PC-3 (cell line): ENCODE data around the gene AOPEP. TPM values are rescaled to one million over a fixed set of nuclear protein-coding genes. Genes with fewer than 3 reads are reported as not detected.
"Not testable (repeated sequence)": the region's sequence is repeated elsewhere in the genome, so short reads cannot be mapped to it uniquely, and the experiment has no call there.

ENCODE experiments used
- ATAC-seq: fragments of 200-7000 bp; cut with Tn5 transposase; 2 replicates; pipeline ENCODE4 v1.9.1; 2020; ENCODE audit warnings: mild to moderate bottlenecking, moderate library complexity
- BruUV-seq: library from RNA; stranded (reverse); fragments of 400-500 nt; replicated peaks from 2 replicates; lab custom pipeline; 2021; lab: Mats Ljungman, UMichigan
- CTCF ChIA-PET: fragments of 300-600 bp; sonication (Branson Sonifier 250); formaldehyde crosslinking; loops from one replicate; lab custom pipeline; 2022; ENCODE audit warnings: antibody characterized with exemption; lab: Charles Lee
- POLR2A ChIA-PET: fragments of 300-600 bp; sonication (Branson Sonifier 250); formaldehyde crosslinking; loops from one replicate; lab custom pipeline; 2022; ENCODE audit warnings: antibody characterized with exemption; ENCODE audit not compliant: unreplicated experiment; lab: Charles Lee
- DNase-seq: peaks from one replicate; pipeline ENCODE4 v3.0.0-alpha.2; 2015
- H2AFZ ChIP-seq: fragments of 300-600 bp; sonication (generic); 2 replicates; pipeline ENCODE4 v1.6.0; 2016; ENCODE audit warnings: antibody characterized with exemption, low read length
- H3F3A ChIP-seq: fragments of 300-600 bp; sonication (generic); one replicate; pipeline ENCODE4 v1.6.0; 2017; ENCODE audit warnings: antibody characterized with exemption, low read length, control low read depth, mild to moderate bottlenecking; ENCODE audit not compliant: unreplicated experiment
- H3K27ac ChIP-seq: fragments of 300-600 bp; sonication (generic); 2 replicates; pipeline ENCODE4 v1.5.1; 2016; ENCODE audit warnings: mild to moderate bottlenecking, low read length
- H3K27me3 ChIP-seq: fragments of 300-600 bp; sonication (generic); 2 replicates; pipeline ENCODE4 v1.6.1; 2016; ENCODE audit warnings: low read length, mixed read lengths
- H3K36me3 ChIP-seq: fragments of 300-600 bp; sonication (generic); 2 replicates; pipeline ENCODE4 v1.6.1; 2016; ENCODE audit warnings: low read depth, mixed run types, low read length, mixed read lengths
- H3K4me1 ChIP-seq: fragments of 300-600 bp; sonication (generic); 2 replicates; pipeline ENCODE4 v1.5.1; 2016; ENCODE audit warnings: low read length; ENCODE audit not compliant: insufficient read depth
- H3K4me2 ChIP-seq: fragments of 300-600 bp; sonication (generic); 2 replicates; pipeline ENCODE4 v1.6.0; 2016; ENCODE audit warnings: low read length
- H3K4me3 ChIP-seq: fragments of 300-600 bp; sonication (generic); 2 replicates; pipeline ENCODE4 v1.5.1; 2016; ENCODE audit warnings: mild to moderate bottlenecking, low read length, mixed read lengths
- H3K79me2 ChIP-seq: fragments of 300-600 bp; sonication (generic); 2 replicates; pipeline ENCODE4 v1.6.1; 2017; ENCODE audit warnings: low read length, mixed read lengths
- H3K9ac ChIP-seq: fragments of 300-600 bp; sonication (generic); 2 replicates; pipeline ENCODE4 v1.6.0; 2016; ENCODE audit warnings: mild to moderate bottlenecking, low read length
- H3K9me2 ChIP-seq: fragments of 300-600 bp; sonication (generic); replicated peaks from 2 replicates; pipeline ENCODE4 v1.6.1; 2016; ENCODE audit warnings: mixed run types, low read length, mixed read lengths
- H3K9me3 ChIP-seq: fragments of 300-600 bp; sonication (generic); 2 replicates; pipeline ENCODE4 v1.6.1; 2016; ENCODE audit warnings: low read length, mixed read lengths
- H4K20me1 ChIP-seq: fragments of 300-600 bp; sonication (generic); 2 replicates; pipeline ENCODE4 v1.6.1; 2016; ENCODE audit warnings: low read length, mixed read lengths
- CTCF ChIP-seq: fragments of 300-600 bp; sonication (generic); conservative IDR thresholded peaks from 2 replicates; pipeline ENCODE4 v1.5.1; 2017; ENCODE audit warnings: antibody characterized with exemption, low read depth, mild to moderate bottlenecking, low read length
- EZH2 ChIP-seq: fragments of 300-600 bp; sonication (generic); IDR thresholded peaks from one replicate; pipeline ENCODE4 v1.6.1; 2017; ENCODE audit warnings: antibody characterized with exemption, mild to moderate bottlenecking, low read length; ENCODE audit not compliant: unreplicated experiment
- EZH2phosphoT487 ChIP-seq: fragments of 300-600 bp; sonication (generic); IDR thresholded peaks from 2 replicates; pipeline ENCODE4 v1.6.1; 2018; ENCODE audit warnings: mild to moderate bottlenecking, antibody characterized with exemption, low read length, borderline replicate concordance
- intact Hi-C: fragments of 100-400 bp; cut with micrococcal nuclease; formaldehyde crosslinking; loops from 2 replicates; pipeline ENCODE4 v1.9.0; 2023
- total RNA-seq: library from RNA; depleted of rRNA; stranded (reverse); fragments of >200 nt; gene quantifications from 2 replicates; pipeline ENCODE4 v1.2.3, GENCODE V29; 2014

The AOPEP gene
- total RNA-seq, 1 experiment from 2014 or later: 23.1 TPM

GRCh38 chr9:94843134-94843533 is 116.6 kb downstream of the AOPEP start:
- TF ChIP-seq CTCF (no peak), EZH2 (no peak)
- H2AFZ ChIP-seq: no peak overlapping the region
- ChIA-PET POLR2A (no interaction called here), CTCF (no interaction called here)
- H3K27me3 ChIP-seq: no peaks in the 10 kb centered on the region
- DNase-seq (no peak), ATAC-seq (no peak)
- no peaks in the 10 kb centered on the region for H4K20me1 ChIP-seq
- H3K4me2 ChIP-seq: no peak overlapping the region
- H3K9me2 ChIP-seq: no peaks in the 10 kb centered on the region
- H3K9me3 ChIP-seq: no peaks in the 10 kb centered on the region
- no peak overlapping the region for H3K4me3 ChIP-seq
- H3K36me3 ChIP-seq: no peaks in the 10 kb centered on the region
- intact Hi-C loops: no loop called here
- no peak overlapping the region for H3K9ac ChIP-seq
- peaks cover 16% of the 10 kb centered on the region; the same call in 1 of the 2 replicates for H3K4me1 ChIP-seq
- H3F3A ChIP-seq: no peaks in the 10 kb centered on the region
- no TSS peak for BruUV-seq
- H3K79me2 ChIP-seq: no peaks in the 10 kb centered on the region
- H3K27ac ChIP-seq: no peak overlapping the region

- Histone ChIP-seq H3K4me2 (no peak overlapping the region), H3K79me2 (no peaks in the 10 kb centered on the region), H2AFZ (no peak overlapping the region), H3K9me3 (no peaks in the 10 kb centered on the region), H3K9me2 (no peaks in the 10 kb centered on the region), H3K27me3 (no peaks in the 10 kb centered on the region), H3K4me3 (no peak overlapping the region), H4K20me1 (no peaks in the 10 kb centered on the region), H3F3A (no peaks in the 10 kb centered on the region), H3K36me3 (no peaks in the 10 kb centered on the region), H3K9ac (no peak overlapping the region), H3K4me1 (peaks cover 8% of the 10 kb centered on the region; the same call in 1 of the 2 replicates), H3K27ac (no peak overlapping the region)
- no peak for ATAC-seq
- intact Hi-C loops: no loop called here
- TF ChIP-seq EZH2phosphoT487 (no peak), EZH2 (no peak), CTCF (no peak)
- BruUV-seq: no TSS peak
- ChIA-PET POLR2A (no interaction called here), CTCF (interaction anchor here (0.5 kb wide), 1 partner anchor 321 kb away, joined by 3 read pairs; no protein-coding TSS in a partner anchor)
- no peak for DNase-seq
These were observed 120.2 kb downstream of the AOPEP start for GRCh38 chr9:94846739-94847138.

GRCh38 chr9:94847486-94847885 is 121.0 kb downstream of the AOPEP start:
- Histone ChIP-seq H2AFZ (no peak overlapping the region), H3K27me3 (no peaks in the 10 kb centered on the region), H3K36me3 (no peaks in the 10 kb centered on the region), H3K27ac (no peak overlapping the region), H3K4me1 (peaks cover 13% of the 10 kb centered on the region; the same call in 1 of the 2 replicates), H4K20me1 (no peaks in the 10 kb centered on the region), H3K4me3 (no peak overlapping the region), H3K9me3 (no peaks in the 10 kb centered on the region), H3K4me2 (no peak overlapping the region), H3K9me2 (no peaks in the 10 kb centered on the region), H3K79me2 (no peaks in the 10 kb centered on the region), H3K9ac (no peak overlapping the region), H3F3A (no peaks in the 10 kb centered on the region)
- CTCF ChIA-PET: no interaction called here
- ATAC-seq: peak; percentile 68
- BruUV-seq: no TSS peak
- POLR2A ChIA-PET: no interaction called here
- no peak for TF ChIP-seq EZH2phosphoT487
- no peak for TF ChIP-seq CTCF
- TF ChIP-seq EZH2: no peak
- peak; percentile 43 for DNase-seq
- intact Hi-C loops: no loop called here

GRCh38 chr9:94848791-94849190 is 122.3 kb downstream of the AOPEP start:
- intact Hi-C loops, BruUV-seq, ATAC-seq, H3K4me3 ChIP-seq, CTCF ChIA-PET, H3K36me3 ChIP-seq, DNase-seq, H3K4me2 ChIP-seq, H3K9me2 ChIP-seq, H3K9ac ChIP-seq, H2AFZ ChIP-seq, H3K9me3 ChIP-seq, H3K27ac ChIP-seq, H4K20me1 ChIP-seq, H3K27me3 ChIP-seq, H3F3A ChIP-seq, H3K79me2 ChIP-seq, POLR2A ChIA-PET: not testable (repeated sequence)
- H3K4me1 ChIP-seq: peaks cover 21% of the 10 kb centered on the region
